Loucy (cell line): ENCODE results near the gene BTBD9.

ENCODE experiments used
- H2AFZ ChIP-seq: fragments of 200-600 bp; sonication (generic); 2 replicates; pipeline ENCODE4 v1.6.0; 2016; ENCODE audit warnings: antibody characterized with exemption, mild to moderate bottlenecking, low read length, moderate library complexity
- H3F3A ChIP-seq: fragments of 200-600 bp; 2 replicates; pipeline ENCODE4 v1.6.0; 2016; ENCODE audit warnings: antibody characterized with exemption, low read depth, mild to moderate bottlenecking
- H3K27me3 ChIP-seq: fragments of 200-600 bp; sonication (generic); 2 replicates; pipeline ENCODE4 v1.6.1; 2014; ENCODE audit warnings: low read length, mild to moderate bottlenecking; ENCODE audit not compliant: insufficient read depth, poor library complexity, severe bottlenecking
- H3K36me3 ChIP-seq: fragments of 200-600 bp; sonication (generic); 2 replicates; pipeline ENCODE4 v1.6.1; 2016; ENCODE audit warnings: low read length; ENCODE audit not compliant: insufficient read depth
- H3K4me1 ChIP-seq: fragments of 200-600 bp; sonication (generic); 2 replicates; pipeline ENCODE4 v1.5.1; 2014; ENCODE audit warnings: low read length, mild to moderate bottlenecking; ENCODE audit not compliant: insufficient read depth, poor library complexity, severe bottlenecking
- H3K4me2 ChIP-seq: fragments of 200-600 bp; sonication (generic); 2 replicates; pipeline ENCODE4 v1.6.0; 2014; ENCODE audit warnings: antibody characterized with exemption, low read length, low read depth, mild to moderate bottlenecking; ENCODE audit not compliant: poor library complexity, severe bottlenecking
- H3K4me3 ChIP-seq: fragments of 200-600 bp; sonication (generic); 2 replicates; pipeline ENCODE4 v1.5.1; 2014; ENCODE audit warnings: low read length, mild to moderate bottlenecking, mixed read lengths; ENCODE audit not compliant: poor library complexity, severe bottlenecking
- H3K79me2 ChIP-seq: fragments of 200-600 bp; sonication (generic); 2 replicates; pipeline ENCODE4 v1.6.1; 2014; ENCODE audit warnings: low read length; ENCODE audit not compliant: insufficient read depth
- H3K9ac ChIP-seq: fragments of 200-600 bp; sonication (generic); 2 replicates; pipeline ENCODE4 v1.6.0; 2014; ENCODE audit warnings: mild to moderate bottlenecking, low read depth, low read length, moderate library complexity; ENCODE audit not compliant: poor library complexity, severe bottlenecking
- H3K9me2 ChIP-seq: fragments of 200-600 bp; sonication (generic); replicated peaks from 2 replicates; pipeline ENCODE4 v1.6.1; 2016; ENCODE audit warnings: low read depth, low read length, mixed read lengths
- H3K9me3 ChIP-seq: fragments of 200-600 bp; sonication (generic); 2 replicates; pipeline ENCODE4 v1.6.1; 2014; ENCODE audit warnings: mild to moderate bottlenecking, antibody characterized with exemption, low read length, low read depth; ENCODE audit not compliant: insufficient read depth
- H4K20me1 ChIP-seq: fragments of 200-600 bp; sonication (generic); 2 replicates; pipeline ENCODE4 v1.6.0; 2014; ENCODE audit warnings: antibody characterized with exemption, low read length, mild to moderate bottlenecking; ENCODE audit not compliant: insufficient read depth, poor library complexity, severe bottlenecking
- EZH2phosphoT487 ChIP-seq: fragments of 200-600 bp; IDR thresholded peaks from 2 replicates; pipeline ENCODE4 v1.6.1; 2018; ENCODE audit warnings: antibody characterized with exemption, mild to moderate bottlenecking, moderate library complexity, borderline replicate concordance
- TF ChIP-seq, protein P1 (sequence below): fragments of 200-600 bp; sonication (generic); conservative IDR thresholded peaks from 2 replicates; pipeline ENCODE4 v1.5.1; 2014; ENCODE audit warnings: mild to moderate bottlenecking, antibody characterized with exemption, low read length

BTBD9 gene

DNA sequence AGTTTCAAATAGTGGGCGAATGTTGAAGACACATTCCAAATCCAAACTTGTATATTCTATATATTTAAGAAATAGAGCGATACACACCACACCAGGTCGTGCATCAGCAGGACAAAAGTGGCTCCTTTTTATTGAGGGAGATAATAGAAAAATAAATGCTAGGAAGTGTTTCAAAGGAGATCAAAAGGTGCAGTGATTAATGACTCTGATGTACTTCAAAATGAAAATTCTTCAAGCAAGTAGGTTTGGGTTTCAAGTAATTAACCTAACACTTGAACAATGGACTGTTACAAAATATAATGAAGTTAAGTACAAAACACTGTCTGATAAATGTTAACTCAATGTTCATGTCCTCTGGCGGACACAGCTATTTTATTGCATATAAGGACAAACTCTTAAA is 185.9 kb downstream of the BTBD9 start:
- H3K9me3 ChIP-seq, result no peaks in the 10 kb centered on the region
- H4K20me1 ChIP-seq, result no peaks in the 10 kb centered on the region
- no peaks in the 10 kb centered on the region for H3F3A ChIP-seq
- H3K27me3 ChIP-seq, result no peaks in the 10 kb centered on the region
- TF ChIP-seq, protein P1, sequence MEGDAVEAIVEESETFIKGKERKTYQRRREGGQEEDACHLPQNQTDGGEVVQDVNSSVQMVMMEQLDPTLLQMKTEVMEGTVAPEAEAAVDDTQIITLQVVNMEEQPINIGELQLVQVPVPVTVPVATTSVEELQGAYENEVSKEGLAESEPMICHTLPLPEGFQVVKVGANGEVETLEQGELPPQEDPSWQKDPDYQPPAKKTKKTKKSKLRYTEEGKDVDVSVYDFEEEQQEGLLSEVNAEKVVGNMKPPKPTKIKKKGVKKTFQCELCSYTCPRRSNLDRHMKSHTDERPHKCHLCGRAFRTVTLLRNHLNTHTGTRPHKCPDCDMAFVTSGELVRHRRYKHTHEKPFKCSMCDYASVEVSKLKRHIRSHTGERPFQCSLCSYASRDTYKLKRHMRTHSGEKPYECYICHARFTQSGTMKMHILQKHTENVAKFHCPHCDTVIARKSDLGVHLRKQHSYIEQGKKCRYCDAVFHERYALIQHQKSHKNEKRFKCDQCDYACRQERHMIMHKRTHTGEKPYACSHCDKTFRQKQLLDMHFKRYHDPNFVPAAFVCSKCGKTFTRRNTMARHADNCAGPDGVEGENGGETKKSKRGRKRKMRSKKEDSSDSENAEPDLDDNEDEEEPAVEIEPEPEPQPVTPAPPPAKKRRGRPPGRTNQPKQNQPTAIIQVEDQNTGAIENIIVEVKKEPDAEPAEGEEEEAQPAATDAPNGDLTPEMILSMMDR, result no peak
- TF ChIP-seq EZH2phosphoT487, result no peak
- no peaks in the 10 kb centered on the region for H3K9me2 ChIP-seq
- H3K9ac ChIP-seq, result no peak overlapping the region
- H3K4me1 ChIP-seq, result peaks cover 4% of the 10 kb centered on the region
- H2AFZ ChIP-seq, result no peak overlapping the region
- H3K4me3 ChIP-seq, result no peak overlapping the region
- H3K36me3 ChIP-seq, result no peaks in the 10 kb centered on the region
- no peaks in the 10 kb centered on the region for H3K79me2 ChIP-seq
- no peak overlapping the region for H3K4me2 ChIP-seq

DNA sequence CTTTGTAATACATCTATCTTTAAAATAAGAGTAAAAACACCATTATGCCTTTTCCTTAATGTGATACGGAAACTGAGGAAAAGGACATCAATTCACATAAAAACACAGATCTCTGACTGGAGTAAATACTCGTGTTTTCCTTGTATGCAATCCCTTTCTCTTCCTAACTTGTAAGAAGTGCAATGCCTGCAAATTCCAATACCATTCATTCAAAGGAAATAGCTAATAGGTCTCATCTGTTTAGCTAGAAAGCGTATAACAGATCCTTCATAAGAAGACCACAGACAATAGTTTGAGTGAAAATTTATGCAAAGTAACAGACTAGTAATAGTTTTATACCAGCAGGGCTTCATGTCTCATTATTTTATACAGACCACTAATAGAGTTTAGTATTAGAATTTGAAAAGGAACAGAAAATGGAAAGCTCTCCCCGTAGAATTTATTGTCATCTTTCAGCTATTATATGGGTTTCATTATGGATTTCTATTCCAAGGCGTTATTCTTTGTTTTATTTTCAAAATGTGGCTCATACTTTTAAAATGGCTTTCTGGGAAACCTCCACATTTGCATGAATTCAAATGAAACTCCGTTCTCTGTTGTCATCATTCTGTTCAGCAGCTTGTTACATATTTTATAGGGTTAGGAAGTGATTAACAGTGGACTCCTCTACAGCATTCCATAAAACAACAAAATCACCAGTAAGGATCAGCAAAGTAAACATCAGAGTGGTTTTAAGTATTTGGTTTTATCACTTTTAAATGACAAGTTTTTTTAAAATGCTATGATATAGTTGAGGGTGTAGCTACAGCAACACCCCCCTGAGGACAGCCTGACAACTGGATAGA is 186.7 kb downstream of the BTBD9 start:
- H2AFZ ChIP-seq, result no peak overlapping the region
- H3F3A ChIP-seq, result no peaks in the 10 kb centered on the region
- H4K20me1 ChIP-seq, result no peaks in the 10 kb centered on the region
- no peaks in the 10 kb centered on the region for H3K4me1 ChIP-seq
- H3K36me3 ChIP-seq, result no peaks in the 10 kb centered on the region
- H3K27me3 ChIP-seq, result no peaks in the 10 kb centered on the region
- no peaks in the 10 kb centered on the region for H3K9me2 ChIP-seq
- no peak overlapping the region for H3K4me3 ChIP-seq
- no peak overlapping the region for H3K4me2 ChIP-seq
- TF ChIP-seq, protein P1, result no peak
- no peak for TF ChIP-seq EZH2phosphoT487
- no peak overlapping the region for H3K9ac ChIP-seq
- H3K9me3 ChIP-seq, result no peaks in the 10 kb centered on the region
- no peaks in the 10 kb centered on the region for H3K79me2 ChIP-seq

DNA sequence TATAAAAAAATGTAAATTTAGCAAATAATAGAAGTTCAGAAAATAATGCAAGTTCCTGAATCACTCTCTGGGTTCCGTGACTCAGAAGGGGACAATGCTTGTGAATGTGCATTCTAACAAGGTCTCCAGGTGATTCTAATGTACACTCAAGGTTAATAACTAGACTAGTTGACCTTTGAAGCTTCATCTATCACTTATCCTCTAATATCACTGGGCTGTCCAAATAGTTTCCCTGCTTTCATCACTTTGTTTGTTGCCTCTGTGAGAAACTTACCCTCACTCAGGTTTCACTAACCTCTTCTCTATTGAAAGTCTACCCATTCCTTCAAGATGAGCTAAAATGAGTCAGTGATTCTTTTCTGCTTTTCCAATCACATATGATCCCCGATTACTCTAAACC is 189.0 kb downstream of the BTBD9 start:
- no peaks in the 10 kb centered on the region for H3K36me3 ChIP-seq
- H3K4me2 ChIP-seq, result no peak overlapping the region
- H3K9me2 ChIP-seq, result no peaks in the 10 kb centered on the region
- no peak overlapping the region for H3K4me3 ChIP-seq
- no peaks in the 10 kb centered on the region for H3K27me3 ChIP-seq
- H3K9me3 ChIP-seq, result no peaks in the 10 kb centered on the region
- peaks cover 4% of the 10 kb centered on the region for H3K4me1 ChIP-seq
- H3F3A ChIP-seq, result no peaks in the 10 kb centered on the region
- H4K20me1 ChIP-seq, result no peaks in the 10 kb centered on the region
- no peaks in the 10 kb centered on the region for H3K79me2 ChIP-seq
- TF ChIP-seq, protein P1, result no peak
- no peak for TF ChIP-seq EZH2phosphoT487
- H3K9ac ChIP-seq, result no peak overlapping the region
- H2AFZ ChIP-seq, result no peak overlapping the region
